NCI-H2107 treated with DMSO at 0.1 percent for 48 hours (cell line): ENCODE measurements around the gene TAF1D.

Source experiments
- DNase-seq: peaks from one replicate; lab custom pipeline; 2025; ENCODE audit not compliant: unreplicated experiment; lab: John Stamatoyannopoulos, UW

TAF1D gene

GRCh38 chr11:93727985-93728791 lies 13.1 kb downstream of the TAF1D start:
- DNase-seq, result no peak

DNA sequence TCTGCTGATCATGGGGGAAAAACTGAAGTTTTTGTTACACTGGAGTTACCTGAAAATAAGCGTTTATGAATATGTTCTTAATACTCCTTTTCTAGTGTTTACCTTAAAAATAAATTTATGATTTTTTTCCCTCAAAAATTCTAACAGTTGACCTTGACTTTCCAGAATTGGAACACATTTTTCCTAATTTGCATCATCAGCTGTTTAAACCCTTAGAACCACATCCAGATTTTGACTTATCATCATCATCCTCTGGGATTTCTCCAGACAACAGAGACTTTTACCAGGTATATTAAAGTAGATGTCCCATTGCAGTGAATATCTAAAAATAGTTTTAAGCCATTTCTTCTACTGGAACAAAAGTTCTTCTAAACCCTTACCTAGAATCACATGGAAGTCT lies 17.2 kb downstream of the TAF1D start:
- DNase-seq, result no peak

DNA sequence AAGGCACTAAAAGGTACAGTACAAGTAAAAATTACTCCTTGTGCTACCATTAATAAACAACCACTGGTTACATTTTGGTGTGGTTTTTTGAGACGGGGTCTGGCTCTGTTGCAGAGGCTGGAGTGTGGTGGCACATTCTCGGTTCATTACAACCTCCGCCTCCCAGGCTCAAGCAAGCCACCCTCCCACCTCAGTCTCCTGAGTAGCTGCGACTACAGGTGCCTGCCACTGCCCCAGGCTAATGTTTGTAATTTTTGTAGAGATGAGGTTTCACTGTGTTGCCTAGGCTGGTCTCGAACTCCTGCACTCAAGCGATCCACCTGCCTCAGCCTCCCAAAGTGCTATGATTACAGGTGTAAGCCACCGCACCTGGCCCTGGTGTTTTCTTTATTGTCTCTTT lies 20.8 kb downstream of the TAF1D start:
- no peak for DNase-seq

- no peak for DNase-seq
Observed at GRCh38 chr11:93719310-93719709, 22.0 kb downstream of the TAF1D start.

GRCh38 chr11:93718057-93718563 lies 23.2 kb downstream of the TAF1D start:
- DNase-seq, result no peak

DNA sequence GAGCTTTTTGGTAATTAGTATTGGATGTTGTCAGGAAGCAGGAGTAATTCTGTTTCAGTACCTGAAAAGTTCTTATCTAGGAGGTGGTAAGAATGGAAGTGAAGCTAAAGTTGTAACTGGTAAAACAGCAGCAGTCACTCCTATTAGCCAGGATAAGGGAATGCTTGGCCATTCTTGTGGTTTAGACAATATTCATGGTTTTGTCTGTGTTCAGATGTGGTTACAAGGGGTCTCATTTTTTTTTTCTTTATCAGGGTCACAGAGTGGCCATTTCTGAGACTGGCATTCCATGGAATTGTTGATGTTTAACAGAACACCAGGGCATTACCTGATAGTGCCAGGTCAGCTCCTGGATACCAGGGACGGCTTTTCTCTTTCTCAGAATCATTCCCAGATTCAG lies 23.8 kb downstream of the TAF1D start:
- no peak for DNase-seq

DNA sequence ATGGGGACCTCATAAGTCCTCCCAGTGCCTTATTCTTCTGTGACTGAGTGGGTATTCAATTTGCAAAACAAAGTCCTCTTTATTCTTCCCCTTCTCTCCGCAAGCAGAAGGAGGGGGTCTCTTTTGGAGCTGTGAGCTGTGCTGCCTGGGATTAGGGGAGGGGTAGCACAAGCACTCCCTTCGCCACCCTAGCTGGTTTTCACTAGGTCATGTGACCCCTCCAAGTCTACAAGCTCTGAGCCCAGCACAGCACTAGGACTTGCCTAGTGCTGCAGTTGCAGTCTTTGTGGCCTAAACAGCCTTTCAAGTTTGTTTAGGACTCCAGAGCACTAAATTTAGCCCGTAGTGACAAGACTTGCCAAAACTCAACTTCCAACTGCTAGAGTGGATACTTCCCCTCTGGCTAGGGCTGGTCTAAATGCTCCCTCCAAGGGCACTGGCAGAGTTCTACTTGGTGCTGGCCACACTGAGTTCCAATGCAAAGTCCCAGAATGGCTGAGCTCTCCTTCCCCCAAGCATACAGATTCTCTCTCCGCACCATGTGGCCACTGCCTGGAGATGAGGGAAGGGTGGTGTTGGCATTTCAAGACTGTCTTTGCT lies 25.4 kb downstream of the TAF1D start:
- no peak for DNase-seq

DNA sequence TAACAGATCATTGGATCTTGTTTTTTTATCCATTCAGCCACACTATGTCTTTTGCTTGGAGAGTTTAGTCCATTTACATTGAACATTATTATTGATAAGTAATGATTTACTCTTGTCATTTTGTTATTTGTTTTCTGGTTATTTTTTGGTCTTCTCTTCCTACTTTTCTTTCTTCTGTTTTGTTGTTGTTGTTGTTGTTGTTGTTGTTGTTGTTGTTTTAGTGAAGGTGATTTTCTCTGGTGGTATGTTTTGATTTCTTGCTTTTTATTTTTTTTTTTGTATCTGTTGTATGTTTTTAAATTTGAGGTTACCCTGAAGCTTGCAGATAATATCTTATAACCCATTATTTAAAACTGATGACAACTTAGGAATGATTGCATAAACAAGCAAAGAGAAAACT lies 28.6 kb downstream of the TAF1D start:
- no peak for DNase-seq

DNA sequence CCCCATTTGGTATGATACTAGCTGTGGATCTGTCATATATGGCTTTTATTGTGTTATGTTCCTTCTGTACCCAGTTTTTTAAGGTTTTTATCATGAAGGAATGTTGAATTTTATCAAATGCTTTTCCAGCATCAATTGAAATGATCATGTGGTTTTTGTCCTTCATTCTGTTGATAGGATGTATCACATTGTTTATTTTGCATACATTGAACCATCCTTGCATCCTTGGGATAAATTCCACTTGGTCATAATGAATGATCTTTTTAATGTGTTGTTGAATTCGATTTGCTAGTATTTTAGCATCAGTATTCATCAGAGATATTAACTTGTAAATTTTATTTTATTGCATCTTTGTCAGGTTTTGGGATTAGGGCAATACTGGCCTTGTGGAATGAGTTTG lies 31.1 kb downstream of the TAF1D start:
- no peak for DNase-seq

GRCh38 chr11:93704237-93704636 lies 37.1 kb downstream of the TAF1D start:
- no peak for DNase-seq

DNA sequence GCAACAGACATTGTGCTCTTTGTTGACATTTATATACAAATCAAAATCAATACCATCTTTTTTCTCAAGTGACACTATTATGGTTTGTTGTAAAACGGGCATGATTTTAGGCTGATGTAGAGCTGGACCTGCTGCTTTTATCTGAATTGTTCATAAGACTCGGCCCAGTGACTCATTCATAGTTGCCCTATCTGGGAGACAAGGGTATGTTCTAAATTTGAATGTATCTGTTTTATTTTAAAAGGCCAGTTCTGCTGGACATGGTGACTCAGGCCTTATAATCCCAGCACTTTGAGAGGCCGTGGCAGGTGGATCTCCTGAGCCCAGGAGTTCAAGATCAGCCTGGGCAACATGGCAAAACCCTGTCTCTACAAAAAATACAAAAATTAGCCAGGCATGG lies 40.5 kb downstream of the TAF1D start:
- DNase-seq, result no peak

GRCh38 chr11:93697611-93698010 lies 43.7 kb downstream of the TAF1D start:
- no peak for DNase-seq

DNA sequence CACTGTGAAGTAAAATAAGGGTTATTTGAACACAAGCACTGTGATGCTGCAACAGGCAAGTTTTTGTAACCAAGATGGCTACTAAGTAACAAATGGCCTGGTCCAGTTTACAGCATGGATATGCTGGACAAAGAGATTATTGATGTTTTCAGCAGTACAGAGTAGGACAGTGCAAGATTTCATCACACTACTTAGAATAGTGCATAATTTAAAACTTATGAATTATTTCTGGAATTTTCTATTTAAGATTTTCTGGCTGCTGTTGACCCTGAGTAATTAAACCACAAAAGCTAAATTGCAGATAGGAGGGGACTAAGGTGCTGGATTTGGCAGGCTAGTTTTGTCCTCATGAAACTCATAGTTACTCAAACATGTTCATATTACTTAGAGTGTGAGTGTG lies 46.7 kb downstream of the TAF1D start:
- no peak for DNase-seq

GRCh38 chr11:93694109-93694508 lies 47.2 kb downstream of the TAF1D start:
- no peak for DNase-seq

DNA sequence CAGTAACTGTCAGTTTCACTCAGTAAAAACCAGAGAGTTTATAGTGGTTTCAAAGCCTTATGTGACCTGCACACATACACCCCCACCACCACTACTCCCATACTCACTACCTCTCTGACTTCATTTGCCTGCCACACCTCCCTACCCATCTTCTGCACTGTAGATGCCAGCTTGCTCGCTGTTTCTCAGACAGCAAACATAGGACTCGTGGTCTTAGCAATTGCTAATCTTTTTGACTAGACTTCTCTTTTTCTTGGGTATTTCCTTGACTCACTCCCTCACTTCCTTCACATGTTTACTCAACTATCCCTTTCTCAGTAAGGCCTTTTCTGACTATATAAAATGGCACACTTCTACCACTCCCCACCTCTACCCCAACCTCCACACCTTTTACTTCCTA lies 52.1 kb downstream of the TAF1D start:
- DNase-seq, result no peak

DNA sequence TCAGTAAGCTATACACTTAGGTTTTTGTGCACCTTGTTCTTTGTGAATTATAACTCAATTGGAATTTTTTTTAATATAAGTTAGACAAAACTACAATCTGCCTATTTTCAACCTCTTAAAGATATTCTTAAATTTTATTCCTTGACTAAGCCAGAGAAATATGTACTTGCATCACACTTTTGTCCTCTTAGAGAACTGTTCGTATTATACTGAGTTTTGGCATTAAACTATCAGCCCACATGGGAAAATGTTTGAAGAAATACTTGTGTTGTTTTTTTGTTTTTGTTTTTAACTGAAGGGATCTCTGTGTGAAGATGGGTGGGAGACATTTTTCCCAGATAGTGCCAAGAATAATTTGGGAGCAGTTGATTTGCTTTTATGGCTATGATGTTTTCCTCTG lies 54.5 kb downstream of the TAF1D start:
- no peak for DNase-seq

- DNase-seq, result no peak
Observed at GRCh38 chr11:93686226-93686625, 55.1 kb downstream of the TAF1D start.
